Measurements from ENCODE around the gene MACROD1.

MACROD1 gene

DNA sequence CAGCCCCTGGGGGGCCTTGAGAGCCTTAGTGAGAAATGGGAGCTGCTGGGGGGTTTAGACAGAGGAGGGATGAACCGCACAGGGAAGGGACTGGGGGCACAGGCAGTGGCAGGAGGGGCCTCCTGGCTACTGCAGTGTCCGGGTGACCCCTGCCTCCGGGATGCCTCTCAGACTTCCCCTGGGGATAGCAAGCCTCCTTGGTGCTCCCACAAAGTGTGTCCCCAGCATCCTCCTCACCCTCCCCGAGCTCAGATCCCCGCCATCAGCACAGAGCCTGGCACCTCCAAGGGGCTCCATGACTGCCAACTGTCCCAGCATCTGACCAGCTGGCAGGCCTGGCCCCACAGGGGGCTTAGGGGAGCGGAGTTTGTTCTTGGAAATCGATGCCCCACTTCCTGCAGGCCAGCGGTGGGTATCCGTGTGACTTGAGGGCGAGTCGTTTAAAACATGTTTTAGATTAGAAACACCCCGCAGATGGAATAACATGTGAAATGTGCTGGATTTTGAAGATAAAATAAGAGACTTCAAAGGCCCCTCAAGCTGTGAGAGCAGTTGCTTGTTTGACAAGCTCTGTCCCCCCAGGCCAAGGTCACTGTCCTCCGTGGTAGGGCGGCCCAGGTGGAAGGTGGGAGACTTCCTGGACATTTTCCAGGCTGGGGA is 143.7 kb downstream of the MACROD1 start:
- no peak overlapping the region for H3K4me3 ChIP-seq (ENCODE audit: low read depth, low read length)
- H3K9ac ChIP-seq = no peak overlapping the region
- no peaks in the 10 kb centered on the region for H3K4me1 ChIP-seq
- H2AFZ ChIP-seq = no peak overlapping the region
- TF ChIP-seq, protein P1, sequence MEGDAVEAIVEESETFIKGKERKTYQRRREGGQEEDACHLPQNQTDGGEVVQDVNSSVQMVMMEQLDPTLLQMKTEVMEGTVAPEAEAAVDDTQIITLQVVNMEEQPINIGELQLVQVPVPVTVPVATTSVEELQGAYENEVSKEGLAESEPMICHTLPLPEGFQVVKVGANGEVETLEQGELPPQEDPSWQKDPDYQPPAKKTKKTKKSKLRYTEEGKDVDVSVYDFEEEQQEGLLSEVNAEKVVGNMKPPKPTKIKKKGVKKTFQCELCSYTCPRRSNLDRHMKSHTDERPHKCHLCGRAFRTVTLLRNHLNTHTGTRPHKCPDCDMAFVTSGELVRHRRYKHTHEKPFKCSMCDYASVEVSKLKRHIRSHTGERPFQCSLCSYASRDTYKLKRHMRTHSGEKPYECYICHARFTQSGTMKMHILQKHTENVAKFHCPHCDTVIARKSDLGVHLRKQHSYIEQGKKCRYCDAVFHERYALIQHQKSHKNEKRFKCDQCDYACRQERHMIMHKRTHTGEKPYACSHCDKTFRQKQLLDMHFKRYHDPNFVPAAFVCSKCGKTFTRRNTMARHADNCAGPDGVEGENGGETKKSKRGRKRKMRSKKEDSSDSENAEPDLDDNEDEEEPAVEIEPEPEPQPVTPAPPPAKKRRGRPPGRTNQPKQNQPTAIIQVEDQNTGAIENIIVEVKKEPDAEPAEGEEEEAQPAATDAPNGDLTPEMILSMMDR (IDR thresholded peaks at IDR 0.05) = no peak
- H3K27me3 ChIP-seq (ENCODE audit: control insufficient read depth, insufficient read depth, low read length) = no peaks in the 10 kb centered on the region
- no peaks in the 10 kb centered on the region for H3K9me3 ChIP-seq (ENCODE audit: control insufficient read depth, low read length)
- H3K4me2 ChIP-seq (ENCODE audit: low read length) = no peak overlapping the region
- H3K79me2 ChIP-seq = no peaks in the 10 kb centered on the region
- no peak overlapping the region for H3K27ac ChIP-seq
- H3K36me3 ChIP-seq (ENCODE audit: control insufficient read depth, insufficient read depth, low read length) = no peaks in the 10 kb centered on the region

DNA sequence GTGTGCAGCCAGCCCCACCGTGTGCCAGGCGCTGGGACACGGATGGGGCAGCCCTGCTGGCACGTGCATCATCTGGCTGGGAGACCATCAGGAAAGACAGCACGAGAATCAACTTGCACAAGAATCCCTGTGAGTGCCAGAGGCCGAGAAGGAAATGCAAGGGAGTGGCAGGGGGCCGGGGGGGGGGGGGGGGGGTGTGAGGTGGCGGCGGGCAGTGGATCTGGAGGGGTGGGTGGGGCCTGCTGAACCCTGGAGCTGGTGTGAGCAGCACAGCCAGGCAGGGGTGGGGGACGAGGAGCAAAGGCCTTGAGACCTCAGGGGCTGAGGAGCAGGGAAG is 144.2 kb downstream of the MACROD1 start:
- Histone ChIP-seq H3K9ac (no peak overlapping the region), H3K4me3 (ENCODE audit: low read depth, low read length) (no peak overlapping the region), H3K4me2 (ENCODE audit: low read length) (no peak overlapping the region), H3K27me3 (ENCODE audit: control insufficient read depth, insufficient read depth, low read length) (no peaks in the 10 kb centered on the region), H3K79me2 (no peaks in the 10 kb centered on the region), H3K36me3 (ENCODE audit: control insufficient read depth, insufficient read depth, low read length) (no peaks in the 10 kb centered on the region), H3K4me1 (no peaks in the 10 kb centered on the region), H3K27ac (no peak overlapping the region), H3K9me3 (ENCODE audit: control insufficient read depth, low read length) (no peaks in the 10 kb centered on the region), H2AFZ (no peak overlapping the region)
- TF ChIP-seq, protein P1 (IDR thresholded peaks at IDR 0.05) = no peak

- no peak overlapping the region for H2AFZ ChIP-seq
- TF ChIP-seq, protein P1 (IDR thresholded peaks at IDR 0.05) = no peak
- H3K4me2 ChIP-seq (ENCODE audit: low read length) = no peak overlapping the region
- H3K9me3 ChIP-seq (ENCODE audit: control insufficient read depth, low read length) = no peaks in the 10 kb centered on the region
- no peaks in the 10 kb centered on the region for H3K4me1 ChIP-seq
- H3K79me2 ChIP-seq = no peaks in the 10 kb centered on the region
- H3K36me3 ChIP-seq (ENCODE audit: control insufficient read depth, insufficient read depth, low read length) = no peaks in the 10 kb centered on the region
- no peak overlapping the region for H3K4me3 ChIP-seq (ENCODE audit: low read depth, low read length)
- no peak overlapping the region for H3K27ac ChIP-seq
- no peak overlapping the region for H3K9ac ChIP-seq
- H3K27me3 ChIP-seq (ENCODE audit: control insufficient read depth, insufficient read depth, low read length) = no peaks in the 10 kb centered on the region
These were observed 144.7 kb downstream of the MACROD1 start for GRCh38 chr11:64020976-64021756.

DNA sequence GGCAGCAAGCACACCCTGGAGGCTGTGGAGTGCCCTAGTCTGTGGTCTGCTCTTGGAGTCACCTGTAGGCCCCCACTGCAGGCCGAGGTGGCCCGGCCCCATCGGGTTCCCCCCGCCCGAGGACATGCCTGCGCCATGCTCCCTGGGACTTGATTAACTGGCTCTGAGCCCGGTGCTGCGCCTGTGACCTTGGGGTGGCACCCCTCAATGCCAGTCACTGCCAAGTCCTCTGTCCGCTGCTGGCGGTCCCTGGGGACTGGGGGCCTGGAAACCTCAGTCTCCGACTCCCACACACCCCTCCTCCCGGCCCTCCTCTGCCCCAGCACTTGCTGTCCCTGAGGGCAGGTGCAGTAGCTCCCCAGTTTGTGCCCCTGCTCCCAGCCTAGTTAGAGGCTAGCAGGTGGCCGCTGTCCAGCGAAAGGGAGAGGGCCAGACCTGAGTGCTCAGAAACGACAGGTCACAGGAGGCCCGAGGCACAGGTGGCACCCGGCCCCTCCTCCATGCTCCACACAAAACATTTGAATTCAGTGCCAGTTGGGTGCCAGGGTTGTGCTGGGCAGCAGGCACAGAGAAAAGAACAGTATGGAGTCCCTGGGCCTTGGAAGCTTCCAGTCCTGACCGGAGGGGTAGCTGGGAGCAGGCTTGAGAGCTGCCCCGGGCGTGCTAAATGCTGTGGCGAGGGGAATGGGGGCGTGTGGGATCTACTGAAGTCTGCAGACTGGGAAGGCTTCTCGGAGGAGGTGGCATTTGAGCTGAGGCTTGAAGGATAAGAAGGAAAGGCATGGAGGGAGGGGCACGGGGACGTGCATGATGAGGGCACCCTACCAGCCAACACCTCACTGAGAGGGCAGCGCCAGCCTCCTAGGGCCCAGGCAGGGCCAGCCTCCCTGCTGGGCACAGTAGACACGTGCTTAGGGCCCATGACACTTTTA is 146.5 kb downstream of the MACROD1 start:
- Histone ChIP-seq H2AFZ (no peak overlapping the region), H3K36me3 (ENCODE audit: control insufficient read depth, insufficient read depth, low read length) (no peaks in the 10 kb centered on the region), H3K4me2 (ENCODE audit: low read length) (no peak overlapping the region), H3K27ac (no peak overlapping the region), H3K9me3 (ENCODE audit: control insufficient read depth, low read length) (no peaks in the 10 kb centered on the region), H3K4me1 (no peaks in the 10 kb centered on the region), H3K27me3 (ENCODE audit: control insufficient read depth, insufficient read depth, low read length) (no peaks in the 10 kb centered on the region), H3K9ac (no peak overlapping the region), H3K4me3 (ENCODE audit: low read depth, low read length) (no peak overlapping the region), H3K79me2 (no peaks in the 10 kb centered on the region)
- TF ChIP-seq, protein P1 (IDR thresholded peaks at IDR 0.05) = no peak
